Breast epithelium (tissue), 3 donors: ENCODE results near the gene DIS3L.

Experiments
- POLR2A ChIP-seq: fragments of 450-650 bp; IDR thresholded peaks from one replicate; pipeline ENCODE4 v1.6.1; 2016; ENCODE audit warnings: antibody characterized with exemption, mild to moderate bottlenecking, moderate library complexity
- TF ChIP-seq, protein P1 (sequence below), 3 donors: fragments of 450-650 bp; IDR thresholded peaks; one replicate each; pipeline ENCODE4 v1.5.1; 2016 to 2017; ENCODE audit warnings: antibody characterized with exemption in 3 of 3, mild to moderate bottlenecking in 3 of 3, moderate library complexity in 3 of 3

- TF ChIP-seq, protein P1, sequence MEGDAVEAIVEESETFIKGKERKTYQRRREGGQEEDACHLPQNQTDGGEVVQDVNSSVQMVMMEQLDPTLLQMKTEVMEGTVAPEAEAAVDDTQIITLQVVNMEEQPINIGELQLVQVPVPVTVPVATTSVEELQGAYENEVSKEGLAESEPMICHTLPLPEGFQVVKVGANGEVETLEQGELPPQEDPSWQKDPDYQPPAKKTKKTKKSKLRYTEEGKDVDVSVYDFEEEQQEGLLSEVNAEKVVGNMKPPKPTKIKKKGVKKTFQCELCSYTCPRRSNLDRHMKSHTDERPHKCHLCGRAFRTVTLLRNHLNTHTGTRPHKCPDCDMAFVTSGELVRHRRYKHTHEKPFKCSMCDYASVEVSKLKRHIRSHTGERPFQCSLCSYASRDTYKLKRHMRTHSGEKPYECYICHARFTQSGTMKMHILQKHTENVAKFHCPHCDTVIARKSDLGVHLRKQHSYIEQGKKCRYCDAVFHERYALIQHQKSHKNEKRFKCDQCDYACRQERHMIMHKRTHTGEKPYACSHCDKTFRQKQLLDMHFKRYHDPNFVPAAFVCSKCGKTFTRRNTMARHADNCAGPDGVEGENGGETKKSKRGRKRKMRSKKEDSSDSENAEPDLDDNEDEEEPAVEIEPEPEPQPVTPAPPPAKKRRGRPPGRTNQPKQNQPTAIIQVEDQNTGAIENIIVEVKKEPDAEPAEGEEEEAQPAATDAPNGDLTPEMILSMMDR (IDR thresholded peaks at IDR 0.05), result no peak
- no peak for TF ChIP-seq POLR2A
These were observed 2.9 kb upstream of the DIS3L start for GRCh38 chr15:66290518-66290917.
